Muscle layer of colon (tissue), 2 donors: ENCODE measurements around the gene TBC1D22B.

Experiments
- H3K27ac ChIP-seq: one replicate; pipeline ENCODE4 v1.7.0; 2013; ENCODE audit warnings: low read depth, mild to moderate bottlenecking, low read length, moderate library complexity
- H3K27me3 ChIP-seq, 2 donors: one replicate each; pipeline ENCODE4 v1.7.0; 2013; ENCODE audit warnings: low read length in 2 of 2, mild to moderate bottlenecking in 2 of 2; ENCODE audit not compliant: insufficient read depth in 2 of 2, control insufficient read depth in 1 of 2
- H3K36me3 ChIP-seq: one replicate; pipeline ENCODE4 v1.7.0; 2013; ENCODE audit warnings: mild to moderate bottlenecking, low read length; ENCODE audit not compliant: insufficient read depth
- H3K4me1 ChIP-seq: one replicate; pipeline ENCODE4 v1.7.0; 2013; ENCODE audit warnings: mild to moderate bottlenecking, low read length; ENCODE audit not compliant: insufficient read depth
- H3K4me3 ChIP-seq, 2 donors: one replicate each; pipeline ENCODE4 v1.7.0; 2013; ENCODE audit warnings: low read length in 2 of 2, low read depth in 1 of 2, mild to moderate bottlenecking in 1 of 2, moderate library complexity in 1 of 2
- H3K9ac ChIP-seq: one replicate; pipeline ENCODE4 v1.7.0; 2013; ENCODE audit warnings: low read length
- H3K9me3 ChIP-seq: one replicate; pipeline ENCODE4 v1.7.0; 2013; ENCODE audit warnings: mild to moderate bottlenecking, low read length
- donor health status: abdominal sarcoma.
- donor health status: Adenocarcinoma of cecum.

TBC1D22B gene

GRCh38 chr6:37371154-37372083 is 113.8 kb downstream of the TBC1D22B start:
- Histone ChIP-seq H3K36me3 (peaks cover 47% of the 10 kb centered on the region), H3K27ac (no peak overlapping the region), H3K9ac (no peak overlapping the region)

GRCh38 chr6:37372116-37372515 is 114.5 kb downstream of the TBC1D22B start:
- H3K27me3 ChIP-seq, result no peaks in the 10 kb centered on the region
- H3K4me3 ChIP-seq, result no peak overlapping the region
- H3K36me3 ChIP-seq, result peaks cover 51% of the 10 kb centered on the region
- H3K9ac ChIP-seq, result no peak overlapping the region
- H3K9me3 ChIP-seq, result no peaks in the 10 kb centered on the region
- no peaks in the 10 kb centered on the region for H3K4me1 ChIP-seq
- H3K27ac ChIP-seq, result no peak overlapping the region

More at GRCh38 chr6:37371154-37372083, 113.8 kb downstream of the TBC1D22B start:
- Histone ChIP-seq H3K4me1 (no peaks in the 10 kb centered on the region), H3K27me3 (no peaks in the 10 kb centered on the region), H3K4me3 (no peak overlapping the region), H3K9me3 (no peaks in the 10 kb centered on the region)

DNA sequence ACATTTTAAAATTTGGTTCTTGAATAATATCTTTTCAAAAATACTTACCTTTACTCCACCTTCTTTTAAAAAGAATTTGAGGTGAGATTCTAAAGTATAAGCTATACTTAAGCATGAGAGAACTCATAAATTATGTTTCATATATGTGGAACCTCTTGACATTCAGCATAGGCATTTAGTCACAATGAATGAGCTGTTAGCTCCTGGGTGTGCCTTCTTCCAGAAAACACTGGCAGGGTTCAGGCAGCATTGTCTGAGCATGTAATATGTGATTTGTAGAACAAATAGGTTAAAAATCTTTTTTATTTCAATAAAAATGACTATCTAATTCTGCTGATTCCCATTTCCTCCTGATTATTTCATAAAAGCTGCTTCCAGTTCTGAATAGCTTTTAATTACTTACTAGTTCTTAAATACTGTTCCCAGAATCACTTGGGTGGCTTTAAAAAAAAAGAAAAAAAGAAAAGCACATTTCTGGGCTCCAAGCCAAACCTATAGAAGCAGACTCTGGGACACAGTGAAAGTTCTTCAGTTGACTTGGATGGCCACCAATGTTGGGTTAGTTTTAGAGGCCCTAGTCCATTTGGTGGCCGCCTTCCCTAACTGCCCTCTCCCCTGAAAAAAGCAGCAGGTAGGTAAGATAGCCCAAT is 116.4 kb downstream of the TBC1D22B start:
- no peak overlapping the region for H3K4me3 ChIP-seq
- H3K4me1 ChIP-seq, result no peaks in the 10 kb centered on the region
- H3K36me3 ChIP-seq, result peaks cover 53% of the 10 kb centered on the region
- H3K27ac ChIP-seq, result no peak overlapping the region
- H3K9ac ChIP-seq, result no peak overlapping the region
- no peaks in the 10 kb centered on the region for H3K9me3 ChIP-seq
- H3K27me3 ChIP-seq, result no peaks in the 10 kb centered on the region

- Histone ChIP-seq H3K9ac (no peak overlapping the region), H3K4me3 (no peak overlapping the region), H3K27me3 (no peaks in the 10 kb centered on the region), H3K9me3 (no peaks in the 10 kb centered on the region), H3K27ac (no peak overlapping the region), H3K36me3 (peaks cover 39% of the 10 kb centered on the region), H3K4me1 (no peaks in the 10 kb centered on the region)
Measured at GRCh38 chr6:37375376-37375775, 117.8 kb downstream of the TBC1D22B start.

GRCh38 chr6:37376078-37376743 is 118.6 kb downstream of the TBC1D22B start:
- H3K4me3 ChIP-seq, result no peak overlapping the region
- no peak overlapping the region for H3K9ac ChIP-seq
- no peaks in the 10 kb centered on the region for H3K27me3 ChIP-seq
- no peaks in the 10 kb centered on the region for H3K4me1 ChIP-seq
- no peak overlapping the region for H3K27ac ChIP-seq
- H3K36me3 ChIP-seq, result peaks cover 31% of the 10 kb centered on the region
- no peaks in the 10 kb centered on the region for H3K9me3 ChIP-seq

DNA sequence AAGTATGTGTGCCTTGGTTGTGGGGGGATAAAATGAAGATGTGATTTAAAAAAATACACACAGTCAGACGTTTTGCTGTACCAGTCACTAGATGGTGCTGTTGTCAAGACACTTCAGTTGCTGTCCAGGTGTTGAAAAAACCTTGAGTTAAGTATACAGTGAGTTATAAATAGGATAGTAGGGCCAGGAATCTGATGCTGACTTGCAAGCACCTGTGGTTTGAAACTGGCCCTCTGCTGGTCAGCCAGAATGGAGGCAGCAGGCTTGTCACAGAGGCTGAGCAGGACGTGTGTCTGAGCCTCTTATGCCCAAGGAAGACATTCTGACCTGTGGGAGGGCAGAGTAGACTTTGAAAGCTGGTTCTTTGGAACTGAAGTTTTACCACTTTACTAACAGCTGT is 124.0 kb downstream of the TBC1D22B start:
- H3K27me3 ChIP-seq, result no peaks in the 10 kb centered on the region
- no peak overlapping the region for H3K27ac ChIP-seq
- no peaks in the 10 kb centered on the region for H3K4me1 ChIP-seq
- no peaks in the 10 kb centered on the region for H3K9me3 ChIP-seq
- H3K36me3 ChIP-seq, result peaks cover 22% of the 10 kb centered on the region
- H3K4me3 ChIP-seq, result no peak overlapping the region
- H3K9ac ChIP-seq, result no peak overlapping the region
